Neutrophil (primary cell): ENCODE results near the gene CPLX1.

Experiments
- H3K27ac ChIP-seq: fragments of 200-600 bp; sonication (generic); 2 replicates; pipeline ENCODE4 v1.5.1; 2016; ENCODE audit warnings: mild to moderate bottlenecking, moderate library complexity
- H3K27me3 ChIP-seq: fragments of 200-600 bp; sonication (generic); 2 replicates; pipeline ENCODE4 v1.6.0; 2016; ENCODE audit warnings: mild to moderate bottlenecking
- H3K36me3 ChIP-seq: fragments of 200-600 bp; sonication (generic); 2 replicates; pipeline ENCODE4 v1.5.1; 2017
- H3K4me1 ChIP-seq, 2 experiments: fragments of 200-600 bp in 1 of 2; sonication (generic) in 1 of 2; 1 replicate in 1 of 2; 2 replicates in 1 of 2; pipeline versions ENCODE4 v1.5.1 to v1.6.1; 2013 to 2016; ENCODE audit warnings: low read depth in 1 of 2, low read length in 1 of 2, mild to moderate bottlenecking in 1 of 2, moderate library complexity in 1 of 2; ENCODE audit not compliant: control insufficient read depth in 1 of 2, insufficient read depth in 1 of 2
- H3K4me3 ChIP-seq, 2 experiments: fragments of 200-600 bp in 1 of 2; sonication (generic) in 1 of 2; 1 replicate in 1 of 2; 2 replicates in 1 of 2; pipeline ENCODE4 v1.5.1; 2013 to 2016; ENCODE audit warnings: low read depth in 1 of 2, low read length in 1 of 2, mild to moderate bottlenecking in 1 of 2, moderate library complexity in 1 of 2
- H3K9me3 ChIP-seq: fragments of 200-600 bp; sonication (generic); 2 replicates; pipeline ENCODE4 v1.5.1; 2016
- CTCF ChIP-seq: fragments of 200-600 bp; sonication (generic); IDR thresholded peaks from 2 replicates; pipeline ENCODE4 v1.5.1; 2016; ENCODE audit warnings: antibody characterized with exemption

The CPLX1 gene

GRCh38 chr4:825971-826330 is at the start of gene CPLX1:
Gene CPLX1, minus strand, starts transcription at chr4:826129. Its CDS starts 1,607 bp downstream, at chr4:824522.
- no peak within 1 kb of the TSS for H3K27ac ChIP-seq
- H3K4me3 ChIP-seq = no peak within 1 kb of the TSS
- TF ChIP-seq CTCF = no peak
- no peaks in the 10 kb centered on the region for H3K36me3 ChIP-seq
- H3K9me3 ChIP-seq = no peaks in the 10 kb centered on the region
- peaks cover 97% of the 10 kb centered on the region for H3K27me3 ChIP-seq
- H3K4me1 ChIP-seq = peaks cover 0 to 3% of the 10 kb centered on the region in 2 experiments

DNA sequence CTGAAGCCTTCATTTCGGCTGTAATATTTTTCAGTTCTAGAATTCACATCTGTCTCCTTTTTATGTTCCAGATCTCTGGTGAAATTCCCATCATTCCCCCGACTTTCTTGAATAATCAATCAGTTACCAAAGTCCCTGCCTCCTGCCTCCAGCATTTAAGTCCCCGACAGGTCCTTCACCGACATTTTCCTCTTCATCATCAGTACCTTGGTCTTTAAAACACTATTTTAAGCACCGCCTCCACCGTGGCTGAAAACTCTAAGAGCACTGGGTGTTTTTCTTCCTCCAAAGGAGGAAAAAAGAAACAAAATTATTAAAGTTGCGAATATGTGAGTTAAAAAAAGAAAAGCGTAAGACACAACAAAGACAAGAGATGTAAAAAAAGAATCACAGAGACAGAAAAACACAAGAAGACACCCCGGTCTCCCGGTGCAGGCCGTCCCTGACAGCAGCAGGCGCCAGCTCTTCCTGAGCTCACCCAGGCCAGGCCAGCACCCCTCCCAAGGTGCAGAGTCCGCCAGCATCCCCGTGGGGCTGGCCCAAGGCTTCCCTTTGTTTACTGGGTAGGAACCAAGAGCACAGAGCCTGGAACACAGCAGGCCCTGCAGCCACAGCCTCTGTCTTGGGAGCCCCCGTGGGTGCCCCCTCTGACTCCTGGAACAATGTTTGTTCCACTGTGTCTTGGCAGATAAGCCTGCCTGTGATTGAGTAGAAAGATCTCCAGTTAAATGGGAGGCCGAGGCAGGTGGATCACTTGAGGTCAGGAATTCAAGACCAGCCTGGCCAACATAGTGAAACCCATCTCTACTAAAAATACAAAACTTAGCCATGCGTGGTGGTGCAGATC is 49.3 kb upstream of the CPLX1 start:
- Histone ChIP-seq H3K27ac (no peak overlapping the region), H3K36me3 (peaks cover 100% of the 10 kb centered on the region), H3K27me3 (no peaks in the 10 kb centered on the region), H3K9me3 (no peaks in the 10 kb centered on the region), H3K4me3 (no peak overlapping the region), H3K4me1 (no peaks in the 10 kb centered on the region)
- no peak for TF ChIP-seq CTCF

DNA sequence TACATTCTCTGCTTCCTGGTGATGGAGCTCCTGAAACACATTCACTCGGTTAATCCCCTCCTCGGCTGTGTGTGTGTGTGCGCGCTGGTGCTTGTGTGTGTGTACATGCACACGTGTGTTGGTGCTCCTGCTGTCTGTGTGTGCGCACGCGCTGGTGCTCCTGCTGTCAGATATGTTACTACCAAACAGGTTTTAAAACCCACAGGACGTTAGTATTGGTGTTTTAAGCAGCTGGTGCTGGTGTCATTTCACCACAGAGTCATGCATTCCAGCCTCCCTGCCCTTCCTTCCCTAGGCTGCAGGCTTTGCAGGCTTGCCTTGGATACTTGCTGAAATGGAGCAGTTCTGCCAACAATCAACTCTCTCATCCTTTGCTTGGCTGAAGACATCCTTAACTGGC is 48.1 kb upstream of the CPLX1 start:
- TF ChIP-seq CTCF = no peak
- Histone ChIP-seq H3K27me3 (no peaks in the 10 kb centered on the region), H3K4me1 (no peaks in the 10 kb centered on the region), H3K27ac (no peak overlapping the region), H3K9me3 (no peaks in the 10 kb centered on the region), H3K4me3 (no peak overlapping the region), H3K36me3 (peaks cover 100% of the 10 kb centered on the region)

GRCh38 chr4:872241-872981 is 46.5 kb upstream of the CPLX1 start:
- peaks cover 100% of the 10 kb centered on the region for H3K36me3 ChIP-seq
- no peak overlapping the region for H3K27ac ChIP-seq
- no peak overlapping the region for H3K4me3 ChIP-seq
- H3K9me3 ChIP-seq = no peaks in the 10 kb centered on the region
- no peaks in the 10 kb centered on the region for H3K27me3 ChIP-seq
- no peaks in the 10 kb centered on the region for H3K4me1 ChIP-seq
- TF ChIP-seq CTCF = no peak

DNA sequence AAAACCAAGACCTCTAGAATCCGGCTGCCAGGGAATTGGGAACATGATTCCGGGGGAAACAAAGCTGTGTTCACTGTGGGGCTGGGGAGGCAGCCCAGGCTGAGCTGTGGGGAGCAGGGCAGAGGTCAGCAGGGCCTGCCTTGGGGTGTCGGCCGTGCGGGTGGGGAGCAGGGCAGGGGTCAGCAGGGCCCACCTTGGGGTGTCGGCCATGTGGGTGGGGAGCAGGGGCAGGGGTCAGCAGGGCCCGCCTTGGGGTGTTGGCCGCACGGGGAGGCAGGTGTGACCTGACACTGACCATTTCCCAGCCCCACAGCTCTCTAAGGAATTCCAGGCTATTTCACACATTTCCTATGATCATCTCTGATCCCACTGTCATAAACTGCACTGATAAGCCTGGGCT is 45.6 kb upstream of the CPLX1 start:
- Histone ChIP-seq H3K4me1 (no peaks in the 10 kb centered on the region), H3K9me3 (no peaks in the 10 kb centered on the region), H3K36me3 (peaks cover 100% of the 10 kb centered on the region), H3K4me3 (no peak overlapping the region), H3K27ac (no peak overlapping the region), H3K27me3 (no peaks in the 10 kb centered on the region)
- TF ChIP-seq CTCF = no peak
